ENCODE measurements around the gene EBF4.

Gene EBF4

GRCh38 chr20:2654831-2655230 is 37.7 kb upstream of the EBF4 start:
- TF ChIP-seq, protein P1, sequence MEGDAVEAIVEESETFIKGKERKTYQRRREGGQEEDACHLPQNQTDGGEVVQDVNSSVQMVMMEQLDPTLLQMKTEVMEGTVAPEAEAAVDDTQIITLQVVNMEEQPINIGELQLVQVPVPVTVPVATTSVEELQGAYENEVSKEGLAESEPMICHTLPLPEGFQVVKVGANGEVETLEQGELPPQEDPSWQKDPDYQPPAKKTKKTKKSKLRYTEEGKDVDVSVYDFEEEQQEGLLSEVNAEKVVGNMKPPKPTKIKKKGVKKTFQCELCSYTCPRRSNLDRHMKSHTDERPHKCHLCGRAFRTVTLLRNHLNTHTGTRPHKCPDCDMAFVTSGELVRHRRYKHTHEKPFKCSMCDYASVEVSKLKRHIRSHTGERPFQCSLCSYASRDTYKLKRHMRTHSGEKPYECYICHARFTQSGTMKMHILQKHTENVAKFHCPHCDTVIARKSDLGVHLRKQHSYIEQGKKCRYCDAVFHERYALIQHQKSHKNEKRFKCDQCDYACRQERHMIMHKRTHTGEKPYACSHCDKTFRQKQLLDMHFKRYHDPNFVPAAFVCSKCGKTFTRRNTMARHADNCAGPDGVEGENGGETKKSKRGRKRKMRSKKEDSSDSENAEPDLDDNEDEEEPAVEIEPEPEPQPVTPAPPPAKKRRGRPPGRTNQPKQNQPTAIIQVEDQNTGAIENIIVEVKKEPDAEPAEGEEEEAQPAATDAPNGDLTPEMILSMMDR (conservative IDR thresholded peaks at IDR 0.05): no peak
- no peak for TF ChIP-seq ZFX (IDR thresholded peaks at IDR 0.05)
- peak overlapping the region; percentile 95 for H3K27ac ChIP-seq

- H3K27ac ChIP-seq: no peak overlapping the region
- no peak for TF ChIP-seq ZFX (IDR thresholded peaks at IDR 0.05)
- TF ChIP-seq, protein P1 (conservative IDR thresholded peaks at IDR 0.05): no peak
Measured at GRCh38 chr20:2655331-2656116, 37.1 kb upstream of the EBF4 start.

- H3K27ac ChIP-seq: no peak overlapping the region
- TF ChIP-seq, protein P1 (conservative IDR thresholded peaks at IDR 0.05): no peak
- TF ChIP-seq ZFX (IDR thresholded peaks at IDR 0.05): no peak
Measured at GRCh38 chr20:2656471-2657117, 36.0 kb upstream of the EBF4 start.

DNA sequence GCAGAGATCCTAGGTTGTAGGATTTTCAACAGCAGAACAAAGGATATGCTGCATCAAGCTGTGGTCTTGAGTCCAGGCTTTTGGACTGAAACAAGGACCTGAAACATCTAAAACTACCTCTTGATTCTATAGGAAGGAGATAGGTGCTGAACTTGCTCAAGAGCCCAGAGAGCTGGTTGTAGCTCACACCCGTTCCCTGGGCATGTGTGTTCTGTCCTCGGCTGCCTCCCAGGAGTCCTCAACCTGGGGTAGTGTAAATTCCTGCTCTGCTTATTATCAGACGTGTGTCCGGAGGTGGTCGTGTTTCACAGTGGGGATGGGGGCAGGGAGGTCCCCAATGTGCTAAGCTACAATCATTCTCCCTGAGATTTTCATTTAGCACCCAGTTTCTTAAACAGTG is 35.3 kb upstream of the EBF4 start:
- TF ChIP-seq, protein P1 (conservative IDR thresholded peaks at IDR 0.05): no peak
- no peak for TF ChIP-seq ZFX (IDR thresholded peaks at IDR 0.05)
- no peak overlapping the region for H3K27ac ChIP-seq

DNA sequence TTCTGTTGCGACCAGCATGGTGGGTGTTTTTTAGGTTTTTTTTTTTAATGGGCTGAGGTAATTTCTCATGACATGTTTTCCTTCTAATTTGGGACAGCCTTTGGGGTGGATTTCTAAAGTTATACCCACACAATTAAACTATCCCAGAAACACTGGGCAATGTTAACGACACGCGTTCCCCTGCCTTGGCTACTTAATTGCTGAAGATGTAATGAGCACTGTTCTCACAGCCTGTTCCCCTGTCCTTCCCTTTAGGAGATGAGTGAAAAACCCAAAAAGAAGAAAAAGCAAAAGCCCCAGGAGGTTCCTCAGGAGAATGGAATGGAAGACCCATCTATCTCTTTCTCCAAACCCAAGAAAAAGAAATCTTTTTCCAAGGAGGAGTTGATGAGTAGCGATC is 34.9 kb upstream of the EBF4 start:
- H3K27ac ChIP-seq: no peak overlapping the region
- TF ChIP-seq, protein P1 (conservative IDR thresholded peaks at IDR 0.05): no peak
- TF ChIP-seq ZFX (IDR thresholded peaks at IDR 0.05): no peak

GRCh38 chr20:2658414-2659354 is 33.9 kb upstream of the EBF4 start:
- no peak for TF ChIP-seq ZFX (IDR thresholded peaks at IDR 0.05)
- no peak overlapping the region for H3K27ac ChIP-seq

DNA sequence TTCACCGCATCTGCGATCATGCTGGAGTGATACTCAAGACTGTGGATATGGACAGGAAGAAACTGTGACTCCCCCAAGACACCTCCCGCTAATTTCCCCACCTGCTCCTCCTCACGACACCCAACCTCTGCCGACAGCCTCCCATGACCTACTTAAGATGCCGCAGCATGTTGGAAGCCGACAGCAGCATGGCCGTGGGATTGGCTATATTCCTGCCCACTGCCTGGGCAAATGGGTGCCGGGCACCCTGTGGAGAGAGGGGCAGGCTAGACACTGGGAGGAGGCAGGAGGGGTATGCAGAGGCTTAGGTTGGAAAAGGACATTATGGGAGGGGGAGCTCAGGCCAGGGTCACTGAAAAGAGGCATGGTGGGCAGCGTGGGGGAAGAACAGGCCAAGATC is 33.0 kb upstream of the EBF4 start:
- TF ChIP-seq, protein P1 (conservative IDR thresholded peaks at IDR 0.05): no peak
- no peak for TF ChIP-seq ZFX (IDR thresholded peaks at IDR 0.05)
- H3K27ac ChIP-seq: no peak overlapping the region

Data from C4-2B (cell line).